ENCODE data around the gene RAD51B.
"Not testable (repeated sequence)": the region's sequence is repeated elsewhere in the genome, so short reads cannot be mapped to it uniquely, and the experiment has no call there.

RAD51B gene

GRCh38 chr14:68291820-68292219 is 472.2 kb downstream of the RAD51B start:
- DNase-seq (ENCODE audit: low read depth in 2 of 2, low spot score in 1 of 2) = no peak

- DNase-seq (ENCODE audit: low read depth in 2 of 2, low spot score in 1 of 2) = no peak
Measured at GRCh38 chr14:68292441-68293215, 473.0 kb downstream of the RAD51B start.

DNA sequence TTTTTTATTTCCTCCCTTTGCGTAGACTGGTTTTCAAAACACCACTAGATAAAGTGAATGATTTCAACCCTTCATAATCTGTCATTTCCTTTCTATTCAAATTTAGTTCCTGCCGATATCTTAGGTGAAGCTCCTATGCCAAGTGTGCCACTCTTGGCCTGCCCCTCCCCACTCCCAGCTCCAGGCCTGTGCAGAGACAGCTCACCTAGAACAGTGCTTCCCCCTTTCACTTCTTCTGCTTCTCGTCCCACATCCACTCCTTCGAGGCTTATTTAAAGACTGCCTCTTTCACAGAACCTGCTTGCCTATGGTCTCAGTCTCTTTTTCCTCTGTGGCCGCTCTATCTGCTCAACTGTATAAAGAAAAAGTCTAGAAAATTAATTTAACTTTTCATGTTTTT is 473.8 kb downstream of the RAD51B start:
- DNase-seq (ENCODE audit: low read depth in 2 of 2, low spot score in 1 of 2) = no peak

- no peak for DNase-seq (ENCODE audit: low read depth in 2 of 2, low spot score in 1 of 2)
Measured at GRCh38 chr14:68295316-68295816, 475.8 kb downstream of the RAD51B start.

DNA sequence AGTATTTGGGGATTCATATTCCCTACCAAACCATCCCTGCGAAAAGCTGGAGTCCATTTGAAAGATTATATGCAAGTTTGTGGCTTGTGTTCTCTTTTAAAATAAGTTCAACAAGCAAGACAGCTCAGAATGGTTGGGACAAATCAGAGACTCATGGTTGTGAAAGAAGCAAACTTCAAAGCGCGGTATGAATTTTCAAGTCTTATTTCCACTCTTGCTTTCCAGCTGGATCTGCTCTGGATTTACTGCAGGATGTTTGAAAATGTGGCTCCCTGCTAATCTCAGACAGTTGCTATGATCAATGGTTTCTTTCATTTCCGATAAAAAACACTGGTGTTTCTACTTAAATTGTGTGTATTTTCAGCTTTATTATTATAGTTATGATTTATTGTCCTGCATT is 477.5 kb downstream of the RAD51B start:
- DNase-seq (ENCODE audit: low read depth in 2 of 2, low spot score in 1 of 2) = no peak

GRCh38 chr14:68297876-68298468 is 478.4 kb downstream of the RAD51B start:
- no peak for DNase-seq (ENCODE audit: low read depth in 2 of 2, low spot score in 1 of 2)

- no peak for DNase-seq (ENCODE audit: low read depth in 2 of 2, low spot score in 1 of 2)
Measured at GRCh38 chr14:68300608-68301007, 481.0 kb downstream of the RAD51B start.

DNA sequence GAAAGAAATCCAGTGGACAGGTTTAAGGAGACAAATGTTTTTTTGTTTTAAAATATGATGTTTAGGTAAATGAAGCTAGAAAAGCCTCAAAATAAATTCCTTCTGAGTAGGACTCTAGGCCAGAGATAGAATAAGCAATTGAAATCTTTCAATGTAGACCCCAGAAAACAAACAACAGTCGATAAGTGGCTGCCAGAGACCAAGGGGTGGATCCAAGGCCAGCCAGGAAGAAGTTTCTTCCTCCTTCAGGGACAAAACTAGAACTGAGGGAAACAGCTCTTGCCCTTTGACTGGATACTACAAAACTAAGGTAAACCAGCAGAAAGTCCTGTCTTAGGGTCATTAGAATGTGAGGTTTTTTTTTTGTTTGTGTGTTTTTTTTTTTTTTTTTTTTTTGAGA is 481.6 kb downstream of the RAD51B start:
- DNase-seq (ENCODE audit: low read depth in 2 of 2, low spot score in 1 of 2) = no peak

DNA sequence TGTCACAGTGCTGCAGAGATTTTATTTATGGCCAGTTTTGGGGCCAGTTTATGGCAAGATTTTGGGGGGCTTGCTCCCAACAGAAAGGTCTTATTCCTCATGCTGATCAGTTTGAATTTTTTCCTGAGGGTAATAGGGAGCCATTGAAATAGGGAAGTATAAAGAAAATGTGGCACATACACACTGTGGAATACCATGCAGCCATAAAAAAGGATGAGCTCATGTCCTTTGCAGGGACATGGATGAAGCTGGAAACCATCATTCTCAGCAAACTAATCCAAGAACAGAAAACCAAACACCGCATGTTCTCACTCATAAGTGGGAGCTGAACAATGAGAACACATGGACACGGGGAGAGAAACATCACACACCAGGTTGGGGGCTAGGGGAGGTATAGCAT is 483.4 kb downstream of the RAD51B start:
- not testable (repeated sequence) for DNase-seq (ENCODE audit: low read depth in 2 of 2, low spot score in 1 of 2)

DNA sequence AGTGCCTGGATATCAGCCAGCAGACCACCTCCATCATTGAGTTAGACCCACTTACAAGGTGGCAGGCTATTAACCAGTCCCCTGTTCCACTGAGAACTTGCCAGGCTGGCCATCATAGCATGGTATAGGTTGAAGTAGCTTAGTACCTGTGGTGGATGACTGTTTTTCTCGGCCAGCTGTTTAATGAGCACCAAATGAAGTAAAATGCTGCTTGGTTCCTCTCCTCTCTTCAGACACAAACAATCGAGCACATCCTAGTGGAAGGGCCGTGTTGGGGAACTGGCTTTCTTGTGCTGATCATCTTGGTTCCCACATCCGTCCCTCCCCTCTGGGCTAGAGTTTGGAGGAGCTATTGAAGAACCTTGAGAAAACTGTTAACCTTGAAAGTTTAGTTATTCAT is 486.2 kb downstream of the RAD51B start:
- DNase-seq (ENCODE audit: low read depth in 2 of 2, low spot score in 1 of 2) = no peak

- no peak for DNase-seq (ENCODE audit: low read depth in 2 of 2, low spot score in 1 of 2)
Measured at GRCh38 chr14:68306265-68306933, 486.8 kb downstream of the RAD51B start.

- no peak for DNase-seq (ENCODE audit: low read depth in 2 of 2, low spot score in 1 of 2)
Measured at GRCh38 chr14:68306934-68307789, 487.6 kb downstream of the RAD51B start.

DNA sequence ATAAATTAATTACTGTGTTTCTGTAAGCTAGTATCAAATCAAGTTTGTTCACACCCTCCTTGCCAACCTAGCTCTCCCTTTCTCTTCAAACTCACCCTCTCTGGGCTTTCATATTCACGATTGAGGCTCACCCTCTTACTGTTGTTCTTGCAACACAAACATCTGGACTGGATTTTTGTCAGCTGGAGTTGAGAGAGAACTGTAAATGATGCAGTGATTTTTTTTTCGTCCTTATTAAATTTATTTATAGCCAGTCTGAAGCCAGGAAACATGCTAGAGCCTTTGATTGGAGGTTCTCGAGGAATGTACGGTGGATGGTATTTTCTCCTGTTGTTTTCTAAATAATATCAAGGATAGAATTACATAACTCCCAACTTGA is 488.2 kb downstream of the RAD51B start:
- DNase-seq (ENCODE audit: low read depth in 2 of 2, low spot score in 1 of 2) = no peak

DNA sequence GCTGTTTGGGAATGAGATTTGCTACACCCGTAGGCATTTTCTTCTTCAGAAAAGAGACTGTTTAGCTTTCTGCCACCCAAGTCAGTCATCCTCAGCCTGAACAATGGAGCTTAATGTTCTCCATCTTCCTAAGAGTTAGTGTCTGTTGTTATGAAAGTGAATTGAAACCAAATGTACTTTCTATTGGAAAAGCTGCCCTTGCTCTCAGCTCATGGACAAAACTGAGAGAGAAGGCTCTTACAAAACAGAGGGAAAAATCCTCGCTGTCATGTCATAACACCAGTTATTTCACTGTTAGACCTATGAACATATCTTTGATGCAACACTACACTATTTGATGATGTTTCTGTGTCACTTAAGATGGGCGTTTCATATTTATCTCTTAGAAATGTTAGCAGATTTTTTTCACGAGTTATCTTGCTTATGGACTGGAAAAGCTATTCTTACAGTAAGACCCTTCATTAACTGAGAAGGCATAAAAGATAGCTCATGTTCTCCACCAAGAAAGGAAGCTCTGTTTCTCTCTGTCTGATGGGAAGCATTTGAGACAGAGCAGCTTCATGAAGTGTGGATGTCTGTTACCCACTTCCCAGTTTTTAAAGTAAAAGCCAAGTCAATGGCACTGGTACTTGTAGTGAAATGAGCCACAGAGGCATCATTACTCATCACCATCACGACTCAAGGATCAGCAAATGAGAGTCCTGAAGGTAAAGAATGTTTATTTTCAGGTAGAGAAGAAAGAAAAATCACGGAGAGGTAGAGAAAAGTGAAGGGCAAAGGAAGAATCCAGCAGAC is 489.3 kb downstream of the RAD51B start:
- DNase-seq (ENCODE audit: low read depth in 2 of 2, low spot score in 1 of 2) = no peak

DNA sequence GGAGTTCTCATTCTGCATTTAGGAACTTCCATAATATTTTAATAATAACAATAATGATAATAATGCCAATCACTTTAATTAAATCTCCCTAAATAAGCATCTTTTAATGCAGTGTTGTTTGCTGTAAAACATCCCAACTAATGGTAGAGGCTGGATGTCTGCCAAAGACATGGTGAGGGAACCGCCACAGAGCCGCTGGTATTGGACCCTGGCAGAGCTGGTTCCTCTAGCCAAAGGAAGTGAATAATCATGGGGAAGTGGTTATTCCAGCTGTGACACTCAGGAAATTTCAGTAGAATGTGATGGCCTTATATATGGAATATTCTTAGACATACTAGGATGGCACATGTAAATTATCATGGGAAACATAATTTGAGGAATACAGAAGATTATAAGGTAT is 490.0 kb downstream of the RAD51B start:
- no peak for DNase-seq (ENCODE audit: low read depth in 2 of 2, low spot score in 1 of 2)

- DNase-seq (ENCODE audit: low read depth in 2 of 2, low spot score in 1 of 2) = no peak
Measured at GRCh38 chr14:68312300-68312699, 492.7 kb downstream of the RAD51B start.

DNA sequence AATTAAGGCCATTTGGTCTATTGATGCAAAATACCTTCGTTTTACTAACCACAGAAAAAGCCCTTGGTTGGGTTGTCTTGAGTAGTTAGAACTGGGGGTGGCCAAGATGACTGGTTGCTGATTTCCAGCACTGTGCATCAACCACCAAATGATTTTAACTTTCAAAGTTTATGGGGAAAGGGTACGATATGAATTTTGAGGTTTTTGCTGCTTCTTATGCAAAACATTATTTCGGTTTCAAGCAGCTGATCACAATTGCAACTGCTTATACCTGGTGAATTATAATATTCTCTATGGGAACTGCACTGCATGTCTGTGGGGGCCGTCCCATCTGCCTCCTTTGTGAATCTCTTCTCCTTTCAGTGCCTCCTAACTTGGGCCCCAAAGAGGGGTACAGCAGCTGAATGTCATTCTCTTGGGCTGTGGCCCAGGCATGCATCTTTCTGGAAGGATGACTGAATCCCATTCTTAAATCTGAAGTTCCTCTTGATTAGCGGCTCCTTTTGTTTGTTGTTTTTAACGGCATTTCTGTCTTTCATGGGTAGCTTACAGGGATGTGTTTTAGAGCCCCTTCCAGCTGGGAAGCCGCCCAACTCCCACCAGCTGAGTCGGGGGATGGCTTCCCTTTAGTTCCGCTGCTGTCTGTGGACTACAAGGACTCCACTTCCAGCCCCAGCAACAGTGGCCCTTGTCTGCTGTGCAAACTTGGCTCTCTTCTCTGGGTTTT is 493.5 kb downstream of the RAD51B start:
- no peak for DNase-seq (ENCODE audit: low read depth in 2 of 2, low spot score in 1 of 2)

GRCh38 chr14:68314642-68315041 is 495.1 kb downstream of the RAD51B start:
- no peak for DNase-seq (ENCODE audit: low read depth in 2 of 2, low spot score in 1 of 2)

- no peak for DNase-seq (ENCODE audit: low read depth in 2 of 2, low spot score in 1 of 2)
Measured at GRCh38 chr14:68315081-68315480, 495.5 kb downstream of the RAD51B start.
